Fibroblast of lung (primary cell): ENCODE results near the gene ATP6V0C. TPM values are rescaled to one million over a fixed set of nuclear protein-coding genes. Genes with fewer than 3 reads are reported as not detected.
"Not testable (repeated sequence)": the region's sequence is repeated elsewhere in the genome, so short reads cannot be mapped to it uniquely, and the experiment has no call there.

ENCODE experiments used
- DNase-seq, 2 donors: peaks; one replicate each; pipeline versions ENCODE4 v3.0.0 to v3.0.0-alpha.2; 2010; ENCODE audit warnings: low read depth in 2 of 2
- H2AFZ ChIP-seq: 2 replicates; pipeline ENCODE4 v1.5.1; 2012; ENCODE audit warnings: low read length, control low read depth, inconsistent platforms
- H3K27ac ChIP-seq: 2 replicates; pipeline ENCODE4 v1.5.1; 2011; ENCODE audit warnings: low read length, control low read depth; ENCODE audit not compliant: insufficient read depth
- H3K27me3 ChIP-seq: 2 replicates; pipeline ENCODE4 v1.5.1; 2011; ENCODE audit warnings: mild to moderate bottlenecking, low read length; ENCODE audit not compliant: control insufficient read depth, insufficient read depth
- H3K36me3 ChIP-seq: 2 replicates; pipeline ENCODE4 v1.5.1; 2011; ENCODE audit warnings: low read length; ENCODE audit not compliant: control insufficient read depth, insufficient read depth
- H3K4me1 ChIP-seq: 2 replicates; pipeline ENCODE4 v1.5.1; 2011; ENCODE audit warnings: low read length; ENCODE audit not compliant: control insufficient read depth, insufficient read depth; ENCODE audit errors: extremely low read depth
- H3K4me2 ChIP-seq: 2 replicates; pipeline ENCODE4 v1.5.1; 2011; ENCODE audit warnings: low read length, control low read depth; ENCODE audit not compliant: insufficient read depth; ENCODE audit errors: extremely low read depth
- H3K4me3 ChIP-seq, 4 experiments: fragments of 200-600 bp in 1 of 4; sonication (generic) in 1 of 4; replicated peaks in 1 of 4; 2 replicates each; pipeline ENCODE4 v1.5.1; 2011 to 2016; ENCODE audit warnings: low read length in 4 of 4, low read depth in 3 of 4, mild to moderate bottlenecking in 3 of 4, control low read depth in 2 of 4, inconsistent platforms in 1 of 4, mixed read lengths in 1 of 4; ENCODE audit not compliant: insufficient read depth in 1 of 4; ENCODE audit errors: control extremely low read depth in 1 of 4
- H3K79me2 ChIP-seq: 2 replicates; pipeline ENCODE4 v1.5.1; 2012; ENCODE audit warnings: mild to moderate bottlenecking, low read length, inconsistent platforms; ENCODE audit not compliant: control insufficient read depth, insufficient read depth
- H3K9ac ChIP-seq: 2 replicates; pipeline ENCODE4 v1.5.1; 2011; ENCODE audit warnings: mild to moderate bottlenecking, low read length, control low read depth; ENCODE audit not compliant: insufficient read depth
- H3K9me3 ChIP-seq: 2 replicates; pipeline ENCODE4 v1.5.1; 2012; ENCODE audit warnings: low read depth, low read length; ENCODE audit not compliant: control insufficient read depth, insufficient read depth
- H4K20me1 ChIP-seq: 2 replicates; pipeline ENCODE4 v1.5.1; 2011; ENCODE audit warnings: low read length; ENCODE audit not compliant: control insufficient read depth, insufficient read depth; ENCODE audit errors: extremely low read depth
- CTCF ChIP-seq, 2 donors: IDR thresholded peaks in 1 of 2; conservative IDR thresholded peaks in 1 of 2; 1 replicate in 1 of 2; 2 replicates in 1 of 2; pipeline ENCODE4 v1.5.1; 2011 to 2012; ENCODE audit warnings: low read length in 2 of 2, control low read depth in 1 of 2, inconsistent platforms in 1 of 2, low read depth in 1 of 2, mild to moderate bottlenecking in 1 of 2
- EZH2 ChIP-seq: IDR thresholded peaks from 2 replicates; pipeline ENCODE4 v1.5.1; 2012; ENCODE audit warnings: low read length, control low read depth, mild to moderate bottlenecking; ENCODE audit errors: missing control alignments
- polyA plus RNA-seq, 2 donors: library from polyadenylated mRNA; depleted of rRNA in 1 of 2; stranded (reverse) in 1 of 2; unstranded in 1 of 2; fragments of >200 nt; gene quantifications; 2 replicates each; pipeline ENCODE4 v1.2.1, GENCODE V29; 2011 to 2012; ENCODE audit warnings: missing spikeins in 1 of 2
- total RNA-seq: library from RNA; depleted of rRNA; stranded (reverse); fragments of >200 nt; gene quantifications from 2 replicates; pipeline ENCODE4 v1.2.1, GENCODE V29; 2014

ATP6V0C gene
- total and polyA plus RNA-seq, 2 donors (not counting 1 experiment from before 2014, with no cell fraction given): 11.2 to 43.0 TPM

- Histone ChIP-seq H3K4me1 (peaks cover 8% of the 10 kb centered on the region), H3K9ac (no peak overlapping the region), H3K27ac (no peak overlapping the region), H3K9me3 (no peaks in the 10 kb centered on the region), H3K27me3 (no peaks in the 10 kb centered on the region), H4K20me1 (no peaks in the 10 kb centered on the region), H3K4me3 (no peak overlapping the region), H3K4me2 (no peak overlapping the region), H3K79me2 (peaks cover 3% of the 10 kb centered on the region), H2AFZ (no peak overlapping the region), H3K36me3 (no peaks in the 10 kb centered on the region)
- DNase-seq: no peak
- no peak for TF ChIP-seq CTCF (conservative IDR thresholded peaks at IDR 0.05 in 1 of 2, IDR thresholded peaks at IDR 0.05 in 1 of 2; ENCODE audit: low read depth in 1 of 2, low read length in 2 of 2)
- TF ChIP-seq EZH2: no peak
Measured at GRCh38 chr16:2477327-2477726, 36.4 kb upstream of the ATP6V0C start.

- H3K4me3 ChIP-seq: no peak overlapping the region
- TF ChIP-seq CTCF (conservative IDR thresholded peaks at IDR 0.05 in 1 of 2, IDR thresholded peaks at IDR 0.05 in 1 of 2; ENCODE audit: low read depth in 1 of 2, low read length in 2 of 2) (no peak), EZH2 (no peak)
Measured at GRCh38 chr16:2478279-2478678, 35.5 kb upstream of the ATP6V0C start.

GRCh38 chr16:2479996-2480395 lies 33.8 kb upstream of the ATP6V0C start:
- not testable (repeated sequence) for H3K9ac ChIP-seq, H3K36me3 ChIP-seq, H3K4me3 ChIP-seq, H4K20me1 ChIP-seq, H3K79me2 ChIP-seq, H3K4me2 ChIP-seq, H3K27ac ChIP-seq, DNase-seq, H2AFZ ChIP-seq, H3K9me3 ChIP-seq, H3K27me3 ChIP-seq
- H3K4me1 ChIP-seq: peaks cover 20% of the 10 kb centered on the region

More at GRCh38 chr16:2478279-2478678, 35.5 kb upstream of the ATP6V0C start:
- no peak overlapping the region for H3K4me2 ChIP-seq
- no peaks in the 10 kb centered on the region for H3K36me3 ChIP-seq
- no peaks in the 10 kb centered on the region for H4K20me1 ChIP-seq
- H3K27me3 ChIP-seq: no peaks in the 10 kb centered on the region
- no peak overlapping the region for H3K9ac ChIP-seq
- no peaks in the 10 kb centered on the region for H3K9me3 ChIP-seq
- H3K27ac ChIP-seq: no peak overlapping the region
- peaks cover 3% of the 10 kb centered on the region for H3K79me2 ChIP-seq
- H2AFZ ChIP-seq: no peak overlapping the region
- no peak for DNase-seq
- H3K4me1 ChIP-seq: peaks cover 15% of the 10 kb centered on the region
